Progenitor cell of endocrine pancreas (in vitro differentiated cells): ENCODE measurements around the gene ACAD9. TPM values are rescaled to one million over a fixed set of nuclear protein-coding genes. Genes with fewer than 3 reads are reported as not detected.

Experiments
- DNase-seq: peaks from one replicate; pipeline ENCODE4 v3.0.0; 2021; ENCODE audit warnings: low spot score; ENCODE audit not compliant: unreplicated experiment
- H3K27ac Mint-ChIP-seq: 2 replicates; pipeline ENCODE4 v1.8.0; 2021; ENCODE audit warnings: mild to moderate bottlenecking, moderate library complexity, mixed read lengths
- H3K27me3 Mint-ChIP-seq: 2 replicates; pipeline ENCODE4 v1.8.0; 2021; ENCODE audit warnings: mixed read lengths
- H3K36me3 Mint-ChIP-seq: 2 replicates; pipeline ENCODE4 v1.8.0; 2022; ENCODE audit warnings: mixed read lengths; ENCODE audit not compliant: insufficient read depth
- H3K4me1 Mint-ChIP-seq: 2 replicates; pipeline ENCODE4 v1.8.0; 2021; ENCODE audit warnings: low read depth, mixed read lengths
- H3K4me3 Mint-ChIP-seq: 2 replicates; pipeline ENCODE4 v1.8.0; 2021; ENCODE audit warnings: low read depth, mild to moderate bottlenecking, moderate library complexity, mixed read lengths
- H3K9me3 Mint-ChIP-seq: 2 replicates; pipeline ENCODE4 v1.8.0; 2021; ENCODE audit warnings: low read depth, mixed read lengths
- CTCF ChIP-seq: fragments of 200-600 bp; sonication (generic); IDR thresholded peaks from one replicate; pipeline ENCODE4 v1.5.0; 2021; ENCODE audit warnings: antibody characterized with exemption, mild to moderate bottlenecking; ENCODE audit not compliant: unreplicated experiment
- total RNA-seq: library from RNA; stranded (reverse); gene quantifications from 2 replicates; pipeline ENCODE4 v1.2.1, GENCODE V29; 2021

ACAD9 gene
- total RNA-seq, 1 donor from 2014 or later = 57.0 TPM

GRCh38 chr3:128854475-128854874, 24.9 kb upstream of the ACAD9 start:
- H3K36me3 Mint-ChIP-seq = peaks cover 22% of the 10 kb centered on the region
- H3K9me3 Mint-ChIP-seq = peaks cover 46% of the 10 kb centered on the region
- no peak overlapping the region for H3K4me3 Mint-ChIP-seq
- no peak for DNase-seq
- H3K4me1 Mint-ChIP-seq = no peaks in the 10 kb centered on the region
- TF ChIP-seq CTCF = no peak
- H3K27ac Mint-ChIP-seq = no peak overlapping the region
- no peaks in the 10 kb centered on the region for H3K27me3 Mint-ChIP-seq

- no peak overlapping the region for H3K27ac Mint-ChIP-seq
- H3K27me3 Mint-ChIP-seq = no peaks in the 10 kb centered on the region
- no peaks in the 10 kb centered on the region for H3K4me1 Mint-ChIP-seq
- no peak overlapping the region for H3K4me3 Mint-ChIP-seq
- TF ChIP-seq CTCF = no peak
- peaks cover 52% of the 10 kb centered on the region for H3K9me3 Mint-ChIP-seq
- H3K36me3 Mint-ChIP-seq = peaks cover 29% of the 10 kb centered on the region
- DNase-seq = no peak
Measured at GRCh38 chr3:128855569-128855968, 23.9 kb upstream of the ACAD9 start.

- H3K4me1 Mint-ChIP-seq = no peaks in the 10 kb centered on the region
- peaks cover 34% of the 10 kb centered on the region for H3K36me3 Mint-ChIP-seq
Measured at GRCh38 chr3:128858167-128858566, 21.3 kb upstream of the ACAD9 start.

GRCh38 chr3:128859630-128860029, 19.8 kb upstream of the ACAD9 start:
- H3K27ac Mint-ChIP-seq = no peak overlapping the region
- H3K4me1 Mint-ChIP-seq = peaks cover 4% of the 10 kb centered on the region
- no peak for DNase-seq
- TF ChIP-seq CTCF = no peak
- H3K36me3 Mint-ChIP-seq = peaks cover 33% of the 10 kb centered on the region
- no peak overlapping the region for H3K4me3 Mint-ChIP-seq
- H3K9me3 Mint-ChIP-seq = peaks cover 51% of the 10 kb centered on the region
- no peaks in the 10 kb centered on the region for H3K27me3 Mint-ChIP-seq

More at GRCh38 chr3:128858167-128858566, 21.3 kb upstream of the ACAD9 start:
- Mint-ChIP-seq H3K27me3 (no peaks in the 10 kb centered on the region), H3K27ac (no peak overlapping the region), H3K9me3 (peaks cover 60% of the 10 kb centered on the region), H3K4me3 (no peak overlapping the region)
- TF ChIP-seq CTCF = no peak
- DNase-seq = no peak

GRCh38 chr3:128861491-128861890, 17.9 kb upstream of the ACAD9 start:
- H3K36me3 Mint-ChIP-seq = peaks cover 29% of the 10 kb centered on the region
- H3K4me3 Mint-ChIP-seq = no peak overlapping the region
- H3K9me3 Mint-ChIP-seq = peaks cover 36% of the 10 kb centered on the region
- H3K4me1 Mint-ChIP-seq = peaks cover 5% of the 10 kb centered on the region
- no peak for DNase-seq
- TF ChIP-seq CTCF = no peak
- H3K27me3 Mint-ChIP-seq = no peaks in the 10 kb centered on the region
- H3K27ac Mint-ChIP-seq = no peak overlapping the region
